IPS-NIHi7 (cell line): Measurements from ENCODE around the gene BET1L.
"Not testable (repeated sequence)": the region's sequence is repeated elsewhere in the genome, so short reads cannot be mapped to it uniquely, and the experiment has no call there.

Source experiments
- DNase-seq: peaks from one replicate; pipeline ENCODE4 v3.0.0; 2012; ENCODE audit warnings: mixed read lengths; ENCODE audit errors: extremely low spot score

BET1L gene

GRCh38 chr11:196786-197731 is 10.1 kb downstream of the BET1L start:
- DNase-seq: no peak

GRCh38 chr11:193481-193880 is 13.7 kb downstream of the BET1L start:
- DNase-seq: not testable (repeated sequence)

DNA sequence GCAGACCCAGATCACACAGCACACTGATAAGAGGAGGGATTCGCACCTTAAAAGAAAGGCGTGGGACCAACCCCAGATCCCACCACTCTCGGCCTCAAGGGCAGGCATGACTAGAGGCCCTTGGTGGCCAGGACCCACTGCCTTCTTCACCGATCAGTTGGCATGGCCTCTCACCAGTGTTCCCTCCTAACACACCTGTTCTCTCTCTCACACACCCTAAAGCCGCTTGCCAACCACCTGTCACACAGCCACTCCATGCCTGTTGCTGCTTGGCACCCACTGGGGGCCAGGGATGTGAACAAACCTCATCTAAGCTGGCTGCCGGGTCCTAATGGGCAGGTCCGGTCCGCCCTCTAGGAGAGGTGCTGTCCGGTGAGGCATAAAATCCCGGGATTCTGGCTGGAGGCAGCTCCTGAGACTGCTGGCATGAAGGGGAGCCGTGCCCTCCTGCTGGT is 14.5 kb downstream of the BET1L start, which contains the start of gene SCGB1C1:
Gene SCGB1C1 (plus strand): TSS at position 405 of the 455 bp plus-strand sequence. CDS start 22 bp downstream, at position 427.
- not testable (repeated sequence) for DNase-seq

DNA sequence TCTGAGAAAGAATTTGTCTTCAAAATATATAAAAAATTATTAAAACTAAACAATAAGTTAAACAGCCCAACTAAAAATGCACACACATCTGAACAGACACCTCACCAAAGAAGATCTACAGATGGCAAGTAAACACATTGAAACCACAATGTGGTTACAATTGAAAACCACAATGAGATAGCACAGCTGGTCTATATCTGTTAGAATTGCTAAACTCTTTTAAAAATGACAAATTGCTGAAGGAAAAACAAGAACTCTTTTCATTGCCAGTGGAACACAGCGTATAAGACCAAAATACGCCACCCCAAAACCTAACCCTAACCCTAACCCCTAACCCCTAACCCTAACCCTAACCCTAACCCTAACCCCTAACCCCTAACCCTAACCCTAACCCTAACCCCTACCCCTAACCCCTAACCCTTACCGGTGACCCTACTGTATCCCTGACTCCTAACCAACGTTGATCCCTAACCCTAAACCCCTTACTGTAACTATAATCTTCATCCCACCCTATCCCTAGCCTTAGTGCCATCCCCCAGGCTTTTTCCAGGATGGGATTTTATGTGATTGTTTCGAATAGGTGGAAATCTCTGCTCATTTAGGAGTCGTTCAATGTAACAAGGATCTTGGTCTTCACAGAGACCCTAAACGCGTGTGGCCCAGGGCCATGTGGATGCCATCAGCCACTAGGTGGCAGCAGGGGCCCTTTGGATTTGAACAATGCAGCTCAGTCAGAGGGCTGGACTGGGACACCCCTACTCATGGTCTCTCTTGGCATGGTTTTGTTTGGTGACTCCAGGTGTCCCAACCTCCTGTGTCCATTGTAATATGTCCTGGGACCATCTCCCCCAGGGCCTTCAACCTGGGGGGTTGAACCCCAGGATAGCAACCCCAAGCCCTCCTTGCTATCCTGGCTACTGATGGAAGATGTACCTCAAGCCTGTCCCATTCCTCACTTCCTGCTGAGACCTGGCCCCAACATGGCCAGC is 15.4 kb downstream of the BET1L start:
- DNase-seq: not testable (repeated sequence)

DNA sequence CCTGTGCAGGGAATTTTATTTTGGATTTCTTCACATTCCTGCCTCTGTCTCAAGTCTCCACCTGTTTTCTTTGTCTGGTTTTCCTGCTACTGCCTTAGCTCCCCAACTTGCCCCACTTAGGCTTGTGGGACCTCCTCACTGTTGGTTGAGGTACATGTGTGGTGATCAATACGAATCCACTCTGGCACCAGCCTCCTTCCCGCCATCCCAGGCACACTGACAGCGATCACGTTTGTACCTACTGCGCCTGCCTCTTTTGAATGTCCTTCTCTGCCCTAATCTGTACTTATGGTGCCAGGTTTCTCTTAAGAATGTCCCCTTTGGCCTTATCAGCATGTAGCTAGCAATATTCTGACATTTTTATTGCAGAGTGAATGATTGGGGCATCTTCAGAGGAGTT is 16.7 kb downstream of the BET1L start:
- not testable (repeated sequence) for DNase-seq

GRCh38 chr11:189843-190311 is 17.3 kb downstream of the BET1L start:
- not testable (repeated sequence) for DNase-seq

- DNase-seq: not testable (repeated sequence)
Observed at GRCh38 chr11:189200-189783, 17.9 kb downstream of the BET1L start.

DNA sequence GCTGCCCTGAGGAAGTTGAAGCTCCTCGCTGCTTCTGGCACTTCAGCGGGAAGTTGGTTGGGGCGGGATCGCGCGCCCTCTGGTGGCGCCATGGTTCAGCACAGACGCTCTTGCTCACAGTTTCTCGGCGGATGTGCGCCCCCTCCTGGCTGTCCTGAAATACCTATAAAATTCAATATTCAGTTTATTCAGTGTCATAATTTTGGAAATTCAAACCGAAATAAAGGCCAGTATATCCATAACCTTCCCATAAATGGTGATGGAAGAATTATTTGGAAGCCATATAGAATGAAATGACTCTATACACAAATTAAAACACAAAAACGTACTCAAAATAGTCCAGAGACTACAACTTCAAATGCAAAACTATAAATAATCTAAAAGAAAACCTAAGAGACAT is 27.0 kb downstream of the BET1L start:
- not testable (repeated sequence) for DNase-seq
